Measurements from ENCODE around the gene TCAP.

The TCAP gene

GRCh38 chr17:39628655-39629493 lies 36.3 kb upstream of the TCAP start:
- no peak for DNase-seq (ENCODE audit: insufficient read length, low spot score)
- no peak for FAIRE-seq

- FAIRE-seq (no peak), DNase-seq (ENCODE audit: insufficient read length, low spot score) (no peak)
These were observed 35.7 kb upstream of the TCAP start for GRCh38 chr17:39629494-39629880.

GRCh38 chr17:39629898-39630297 lies 35.3 kb upstream of the TCAP start:
- DNase-seq (ENCODE audit: insufficient read length, low spot score), result no peak
- no peak for FAIRE-seq

- FAIRE-seq, result no peak
- DNase-seq (ENCODE audit: insufficient read length, low spot score), result no peak
These were observed 33.7 kb upstream of the TCAP start for GRCh38 chr17:39631403-39631802.

DNA sequence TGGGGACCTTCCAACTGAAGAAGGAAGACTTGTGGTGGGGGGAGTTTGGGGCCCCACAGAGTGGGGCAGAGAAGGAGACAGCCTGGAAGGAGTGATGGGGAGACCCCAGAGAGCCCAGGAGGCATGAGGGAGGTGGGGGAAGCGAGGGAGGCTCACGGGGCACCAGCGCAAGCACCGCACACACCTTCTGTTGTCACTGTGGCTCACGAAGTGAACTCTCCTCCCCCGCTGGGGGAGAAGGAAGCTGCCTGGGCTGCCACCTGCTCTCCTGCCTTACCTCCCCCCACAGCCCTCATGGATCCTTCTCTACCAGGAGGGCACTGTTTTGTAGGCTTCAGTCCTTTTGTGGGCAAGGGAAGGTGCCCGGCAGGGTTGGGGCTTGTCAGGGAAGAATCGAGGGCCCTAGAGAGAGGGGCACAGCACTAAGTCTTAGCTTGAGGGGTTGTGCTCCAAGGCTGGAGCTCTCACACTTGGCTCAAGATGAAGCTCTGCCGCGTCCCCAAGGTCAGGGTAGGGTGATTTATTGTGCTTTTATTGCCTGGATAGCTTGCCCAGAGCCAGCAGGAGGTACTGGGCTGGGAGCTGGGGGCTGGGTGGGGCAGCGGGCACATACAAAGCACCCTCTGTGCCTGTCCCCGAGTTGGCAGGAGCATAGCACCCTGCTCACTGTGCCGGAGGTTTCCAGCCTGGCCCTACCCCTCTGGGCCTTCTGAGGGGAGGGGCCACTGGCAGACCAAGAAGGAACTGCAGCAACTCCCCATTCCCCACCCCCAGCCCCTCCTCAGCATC lies 32.8 kb upstream of the TCAP start:
- DNase-seq (ENCODE audit: insufficient read length, low spot score), result no peak
- FAIRE-seq, result peak; percentile 38

DNA sequence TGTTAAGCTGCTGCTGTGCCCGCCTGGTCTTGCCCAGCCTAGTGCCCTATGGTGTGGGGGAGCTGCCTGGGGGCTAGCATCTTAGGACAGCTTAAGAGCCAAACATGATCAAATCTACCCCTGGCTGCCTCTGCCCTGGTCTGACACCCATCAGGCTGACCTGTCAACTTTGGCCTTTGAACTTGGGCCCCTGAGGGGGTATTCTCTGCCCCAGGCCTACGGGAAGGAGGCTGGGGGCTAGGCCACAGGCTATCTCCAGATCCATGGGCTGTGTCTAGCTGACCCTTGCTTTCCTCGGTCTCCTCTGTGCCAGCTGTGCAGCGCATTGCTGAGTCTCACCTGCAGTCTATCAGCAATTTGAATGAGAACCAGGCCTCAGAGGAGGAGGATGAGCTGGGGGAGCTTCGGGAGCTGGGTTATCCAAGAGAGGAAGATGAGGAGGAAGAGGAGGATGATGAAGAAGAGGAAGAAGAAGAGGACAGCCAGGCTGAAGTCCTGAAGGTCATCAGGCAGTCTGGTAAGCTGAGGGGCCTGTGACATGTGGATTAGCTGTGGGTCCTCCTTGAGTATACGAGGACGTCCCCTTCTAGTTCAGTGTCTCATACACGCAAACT lies 31.5 kb upstream of the TCAP start:
- no peak for FAIRE-seq
- DNase-seq (ENCODE audit: insufficient read length, low spot score), result no peak

GRCh38 chr17:39634384-39634871 lies 30.7 kb upstream of the TCAP start:
- FAIRE-seq (no peak), DNase-seq (ENCODE audit: insufficient read length, low spot score) (peak; percentile 63)

GRCh38 chr17:39635614-39636176 lies 29.5 kb upstream of the TCAP start:
- FAIRE-seq (peak; percentile 13), DNase-seq (ENCODE audit: insufficient read length, low spot score) (no peak)

GRCh38 chr17:39636587-39636926 lies 28.6 kb upstream of the TCAP start:
- no peak for FAIRE-seq
- DNase-seq (ENCODE audit: insufficient read length, low spot score), result no peak

DNA sequence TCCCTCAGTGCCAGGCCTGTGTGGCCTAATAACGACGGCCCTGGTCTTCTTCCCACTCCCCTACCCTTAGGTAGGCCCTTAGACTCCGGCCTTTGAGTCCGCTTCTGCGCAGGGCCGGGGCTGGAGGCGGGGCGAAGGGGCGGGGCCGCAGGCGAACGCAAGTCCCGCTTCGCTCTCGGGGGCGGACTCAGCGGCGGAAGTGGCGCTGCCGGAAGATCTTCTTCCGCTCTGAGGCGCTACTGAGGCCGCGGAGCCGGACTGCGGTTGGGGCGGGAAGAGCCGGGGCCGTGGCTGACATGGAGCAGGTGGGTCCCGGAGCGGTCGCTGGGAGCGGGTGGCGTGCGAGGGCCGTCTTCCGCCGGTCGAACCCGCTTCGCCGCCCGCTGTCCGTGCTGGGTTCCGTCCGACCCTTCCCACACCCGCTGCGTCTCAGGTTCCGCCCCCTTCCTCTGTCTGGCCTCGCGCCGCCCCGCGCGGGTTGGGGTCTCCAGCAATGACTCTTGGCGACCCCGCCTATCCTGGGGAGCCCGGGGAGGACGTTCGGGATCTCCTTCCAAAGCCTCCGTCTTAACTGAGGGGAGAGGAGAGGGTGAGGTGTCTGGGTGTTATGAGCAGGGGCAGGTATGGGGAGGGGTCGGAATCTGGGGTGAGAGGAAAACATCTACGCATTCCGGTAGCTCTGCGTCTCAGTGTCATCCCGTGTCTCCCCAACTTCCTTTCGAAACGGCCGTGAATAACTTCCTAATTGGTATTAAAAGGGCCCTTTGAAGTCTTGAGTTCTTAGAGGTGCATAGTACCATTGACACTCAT lies 28.0 kb upstream of the TCAP start, which contains the start of gene STARD3:
Gene STARD3, plus strand, starts transcription at position 218 of the 810 bp plus-strand sequence. CDS start 16,388 bp downstream, outside the sequence.
- peak; percentile 96 for FAIRE-seq
- peak; percentile 96 for DNase-seq (ENCODE audit: insufficient read length, low spot score)

DNA sequence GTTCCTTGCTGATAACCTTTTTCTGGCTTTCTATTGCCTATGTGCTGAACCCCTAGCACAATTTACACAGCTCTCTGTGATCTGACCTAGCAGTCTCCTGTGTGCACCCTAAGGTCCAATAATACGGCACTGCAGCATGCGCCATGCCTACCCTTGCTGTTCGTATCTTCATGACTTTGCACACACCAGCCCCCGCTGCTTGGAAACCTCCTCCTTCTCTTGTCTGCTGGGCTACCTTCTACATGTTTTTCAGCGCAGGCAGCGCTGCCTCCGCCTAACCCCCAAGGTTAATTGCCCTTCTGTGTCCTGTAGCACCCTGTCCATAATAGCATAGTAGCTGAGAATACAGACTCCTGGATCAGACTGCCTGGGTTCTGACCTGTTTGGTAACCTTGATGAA lies 26.8 kb upstream of the TCAP start:
- peak; percentile 28 for FAIRE-seq

GRCh38 chr17:39639043-39639442 lies 26.1 kb upstream of the TCAP start:
- DNase-seq (ENCODE audit: insufficient read length, low spot score), result no peak
- FAIRE-seq, result no peak

More for the DNA sequence above, 26.8 kb upstream of the TCAP start:
- no peak for DNase-seq (ENCODE audit: insufficient read length, low spot score)

DNA sequence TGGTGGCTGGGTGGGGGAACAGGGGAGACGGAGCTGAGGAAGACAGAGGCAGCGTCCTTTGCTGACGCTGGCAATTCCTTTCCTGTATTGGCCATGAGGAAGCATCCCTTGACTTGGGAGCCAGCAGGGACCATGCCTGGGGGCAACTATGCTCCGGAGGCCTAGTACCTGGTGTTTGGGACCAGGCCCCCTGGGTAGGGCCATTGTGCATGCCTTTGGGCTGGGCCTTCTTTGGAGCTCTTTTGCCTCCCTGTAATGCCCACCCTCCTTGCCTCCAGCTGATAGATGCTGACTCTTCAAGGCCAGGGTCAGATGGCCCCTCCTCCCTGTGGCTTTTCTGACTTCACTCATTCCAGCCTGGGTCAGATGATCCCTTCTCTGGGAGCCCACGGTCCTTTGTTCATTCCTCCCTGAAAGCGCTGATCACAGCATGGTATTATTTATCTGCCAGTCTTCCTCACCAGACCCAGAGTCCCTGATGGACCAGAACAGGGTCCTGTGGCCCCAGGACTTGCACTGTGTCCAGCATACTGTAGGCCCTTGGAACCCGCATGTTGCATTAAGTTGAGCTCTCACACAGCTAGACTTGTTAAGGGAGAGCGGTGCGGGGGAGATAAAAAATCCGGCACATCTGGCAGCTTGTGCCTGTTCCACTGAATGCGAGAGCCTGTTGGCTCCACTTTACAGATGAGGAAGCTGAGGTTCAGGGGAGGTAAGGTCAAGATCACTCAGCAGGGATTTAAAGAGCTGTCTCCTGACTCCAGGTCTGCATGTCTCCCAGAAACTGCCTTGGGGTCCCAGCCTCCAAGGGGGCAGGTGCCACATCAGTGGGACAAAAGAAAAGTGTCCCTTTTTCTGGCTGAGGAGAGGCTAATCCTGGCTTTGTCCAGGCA lies 25.3 kb upstream of the TCAP start:
- FAIRE-seq, result no peak
- DNase-seq (ENCODE audit: insufficient read length, low spot score), result no peak

GRCh38 chr17:39640591-39641031 lies 24.5 kb upstream of the TCAP start:
- no peak for FAIRE-seq
- no peak for DNase-seq (ENCODE audit: insufficient read length, low spot score)

GRCh38 chr17:39641097-39641496 lies 24.1 kb upstream of the TCAP start:
- DNase-seq (ENCODE audit: insufficient read length, low spot score), result no peak
- no peak for FAIRE-seq

- FAIRE-seq (no peak), DNase-seq (ENCODE audit: insufficient read length, low spot score) (no peak)
These were observed 23.3 kb upstream of the TCAP start for GRCh38 chr17:39641883-39642282.

GRCh38 chr17:39642291-39643074 lies 22.7 kb upstream of the TCAP start:
- DNase-seq (ENCODE audit: insufficient read length, low spot score), result no peak
- FAIRE-seq, result no peak

DNA sequence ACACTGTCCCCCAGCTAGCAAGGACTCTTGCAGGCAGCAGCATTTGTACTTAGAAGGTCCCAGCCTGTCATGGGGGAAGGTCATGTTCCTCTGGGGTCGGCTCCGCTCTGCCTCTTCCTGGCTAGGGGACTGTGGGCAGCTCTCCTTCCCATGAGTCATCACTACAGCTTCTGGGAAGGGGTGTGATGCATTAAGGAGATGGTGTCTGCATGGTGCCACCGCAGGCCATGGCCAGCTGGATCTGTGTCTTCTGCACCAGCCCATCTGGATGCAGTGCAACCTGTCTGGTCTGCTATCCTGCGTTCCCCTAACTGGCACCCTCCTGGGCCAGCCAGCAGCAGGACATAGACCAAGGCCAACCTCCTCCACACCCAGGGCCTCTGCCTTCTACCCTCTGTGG lies 21.9 kb upstream of the TCAP start:
- FAIRE-seq (peak; percentile 36), DNase-seq (ENCODE audit: insufficient read length, low spot score) (no peak)

Measured in HTR-8/SVneo (cell line).